Retinal pigment epithelial cell (primary cell): ENCODE results near the gene TWIST2.

Source experiments
- DNase-seq: peaks from one replicate; pipeline ENCODE4 v3.0.0-alpha.2; 2010; ENCODE audit warnings: low read depth
- H3K4me3 ChIP-seq: 2 replicates; pipeline ENCODE4 v1.5.1; 2011; ENCODE audit warnings: mild to moderate bottlenecking, low read length, control low read depth, moderate library complexity
- TF ChIP-seq, protein P1 (sequence below): conservative IDR thresholded peaks from 2 replicates; pipeline ENCODE4 v1.5.1; 2011; ENCODE audit warnings: low read depth, low read length, control low read depth, inconsistent platforms

Gene TWIST2

GRCh38 chr2:238875471-238876231 is 27.8 kb downstream of the TWIST2 start:
- TF ChIP-seq, protein P1, sequence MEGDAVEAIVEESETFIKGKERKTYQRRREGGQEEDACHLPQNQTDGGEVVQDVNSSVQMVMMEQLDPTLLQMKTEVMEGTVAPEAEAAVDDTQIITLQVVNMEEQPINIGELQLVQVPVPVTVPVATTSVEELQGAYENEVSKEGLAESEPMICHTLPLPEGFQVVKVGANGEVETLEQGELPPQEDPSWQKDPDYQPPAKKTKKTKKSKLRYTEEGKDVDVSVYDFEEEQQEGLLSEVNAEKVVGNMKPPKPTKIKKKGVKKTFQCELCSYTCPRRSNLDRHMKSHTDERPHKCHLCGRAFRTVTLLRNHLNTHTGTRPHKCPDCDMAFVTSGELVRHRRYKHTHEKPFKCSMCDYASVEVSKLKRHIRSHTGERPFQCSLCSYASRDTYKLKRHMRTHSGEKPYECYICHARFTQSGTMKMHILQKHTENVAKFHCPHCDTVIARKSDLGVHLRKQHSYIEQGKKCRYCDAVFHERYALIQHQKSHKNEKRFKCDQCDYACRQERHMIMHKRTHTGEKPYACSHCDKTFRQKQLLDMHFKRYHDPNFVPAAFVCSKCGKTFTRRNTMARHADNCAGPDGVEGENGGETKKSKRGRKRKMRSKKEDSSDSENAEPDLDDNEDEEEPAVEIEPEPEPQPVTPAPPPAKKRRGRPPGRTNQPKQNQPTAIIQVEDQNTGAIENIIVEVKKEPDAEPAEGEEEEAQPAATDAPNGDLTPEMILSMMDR = no peak
- H3K4me3 ChIP-seq = no peak overlapping the region
- no peak for DNase-seq

- no peak for DNase-seq
- no peak overlapping the region for H3K4me3 ChIP-seq
- TF ChIP-seq, protein P1 = no peak
Measured at GRCh38 chr2:238876232-238876630, 28.3 kb downstream of the TWIST2 start.

- no peak for DNase-seq
- TF ChIP-seq, protein P1 = no peak
Measured at GRCh38 chr2:238878051-238878735, 30.3 kb downstream of the TWIST2 start.

GRCh38 chr2:238879043-238879442 is 31.2 kb downstream of the TWIST2 start:
- no peak for DNase-seq
- TF ChIP-seq, protein P1 = no peak
- H3K4me3 ChIP-seq = no peak overlapping the region

More at GRCh38 chr2:238878051-238878735, 30.3 kb downstream of the TWIST2 start:
- no peak overlapping the region for H3K4me3 ChIP-seq

- DNase-seq = no peak
- TF ChIP-seq, protein P1 = no peak
- no peak overlapping the region for H3K4me3 ChIP-seq
Measured at GRCh38 chr2:238879621-238880377, 31.9 kb downstream of the TWIST2 start.

- no peak overlapping the region for H3K4me3 ChIP-seq
- TF ChIP-seq, protein P1 = no peak
- DNase-seq = no peak
Measured at GRCh38 chr2:238881353-238882081, 33.6 kb downstream of the TWIST2 start.
